GM10266 (cell line): Measurements from ENCODE around the gene RAB27B.
"Not testable (repeated sequence)": the region's sequence is repeated elsewhere in the genome, so short reads cannot be mapped to it uniquely, and the experiment has no call there.

Experiments used
- DNase-seq: peaks from one replicate; pipeline ENCODE4 v3.0.0; 2012; ENCODE audit errors: extremely low spot score
- CTCF ChIP-seq: IDR thresholded peaks from 2 replicates; pipeline ENCODE4 v1.5.1; 2012; ENCODE audit warnings: mild to moderate bottlenecking, low read depth; ENCODE audit not compliant: control insufficient read depth, insufficient read depth; ENCODE audit errors: missing control alignments

RAB27B gene

DNA sequence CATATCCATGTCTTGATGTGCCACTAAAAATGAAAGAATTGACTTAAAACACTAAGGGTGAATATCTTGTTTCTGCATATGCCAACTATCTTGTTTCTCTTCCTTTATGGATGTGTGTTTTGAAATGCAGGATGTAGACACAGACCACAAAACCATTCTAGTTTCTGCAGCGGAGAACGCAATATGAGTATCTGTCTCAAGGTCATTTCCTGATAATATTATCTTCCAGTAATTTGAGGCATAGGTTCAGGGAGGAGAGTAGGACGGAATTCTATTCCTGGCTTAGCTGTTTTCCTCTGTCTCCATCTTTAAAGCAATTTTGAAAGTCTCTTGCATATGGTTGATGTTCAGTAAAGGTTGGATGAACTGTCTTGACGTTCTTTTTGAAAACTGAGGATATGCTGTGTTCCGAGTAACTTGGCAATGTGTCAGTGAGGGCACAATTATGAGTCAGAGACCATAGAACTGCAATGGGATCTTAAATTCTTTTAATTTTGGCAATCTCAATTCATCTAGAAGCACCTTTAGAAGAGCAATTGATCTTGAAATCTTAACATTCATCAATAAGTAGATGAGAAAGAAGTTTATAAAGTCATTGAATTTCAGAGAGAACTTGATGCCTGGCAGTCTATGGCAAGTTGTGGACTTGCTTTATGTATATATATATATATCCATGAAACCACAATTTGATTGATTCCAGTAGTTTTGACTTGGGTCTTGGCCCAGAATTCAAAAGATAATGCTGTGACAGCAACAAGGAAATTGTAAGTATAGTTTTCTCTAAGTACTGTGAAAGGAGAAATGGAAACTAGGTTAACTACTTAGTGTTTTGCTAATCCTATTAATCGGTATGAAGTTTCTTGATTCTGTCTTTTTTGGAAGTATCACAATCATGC, 24.8 kb downstream of the RAB27B start:
- DNase-seq: no peak
- no peak for TF ChIP-seq CTCF

- DNase-seq: not testable (repeated sequence)
Measured at GRCh38 chr18:54855050-54855449, 26.8 kb downstream of the RAB27B start.

DNA sequence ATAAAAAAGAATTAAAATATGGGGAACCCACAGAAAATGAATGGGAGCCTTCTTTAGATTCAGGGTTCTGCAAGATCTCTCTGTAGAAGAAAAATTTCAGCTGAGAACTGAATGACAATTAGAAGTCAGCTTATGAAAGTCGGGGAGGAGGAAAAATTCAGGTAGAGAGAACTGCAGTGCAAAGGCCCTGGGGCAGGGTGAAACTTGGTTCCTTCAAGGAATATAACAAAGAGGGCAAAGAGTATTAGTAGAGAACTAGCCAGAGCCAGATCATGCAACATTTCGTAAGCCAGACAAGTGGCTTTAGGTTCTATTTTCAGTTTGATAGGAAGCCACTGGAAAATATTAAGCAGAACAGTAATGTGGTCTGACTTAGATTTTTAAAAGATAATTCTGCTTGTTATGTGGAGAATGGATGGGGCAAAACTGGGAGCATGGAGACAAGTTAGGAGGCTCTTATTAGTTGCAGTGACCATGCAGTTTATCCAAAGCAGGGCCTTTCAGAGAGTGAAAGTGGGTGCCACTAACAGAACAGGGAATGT, 27.9 kb downstream of the RAB27B start:
- no peak for DNase-seq
- no peak for TF ChIP-seq CTCF

DNA sequence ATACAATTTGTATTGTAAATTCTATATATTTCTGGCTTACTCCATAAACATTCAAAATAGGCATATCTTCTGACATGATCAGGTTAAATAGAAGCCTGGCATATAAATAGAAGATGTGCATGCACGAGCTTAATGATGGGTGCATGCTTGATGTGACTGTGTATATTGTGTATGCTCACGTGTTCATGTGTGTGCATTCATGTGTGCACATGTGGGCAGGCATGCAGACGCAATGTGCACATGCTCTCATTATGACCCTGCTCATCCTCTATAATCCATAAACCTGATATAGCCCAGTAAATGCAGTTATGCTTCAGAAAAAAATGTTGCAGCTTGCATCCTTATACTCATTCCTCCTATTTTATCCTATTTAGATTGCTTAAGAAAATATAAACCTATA, 29.2 kb downstream of the RAB27B start:
- no peak for DNase-seq
- no peak for TF ChIP-seq CTCF

DNA sequence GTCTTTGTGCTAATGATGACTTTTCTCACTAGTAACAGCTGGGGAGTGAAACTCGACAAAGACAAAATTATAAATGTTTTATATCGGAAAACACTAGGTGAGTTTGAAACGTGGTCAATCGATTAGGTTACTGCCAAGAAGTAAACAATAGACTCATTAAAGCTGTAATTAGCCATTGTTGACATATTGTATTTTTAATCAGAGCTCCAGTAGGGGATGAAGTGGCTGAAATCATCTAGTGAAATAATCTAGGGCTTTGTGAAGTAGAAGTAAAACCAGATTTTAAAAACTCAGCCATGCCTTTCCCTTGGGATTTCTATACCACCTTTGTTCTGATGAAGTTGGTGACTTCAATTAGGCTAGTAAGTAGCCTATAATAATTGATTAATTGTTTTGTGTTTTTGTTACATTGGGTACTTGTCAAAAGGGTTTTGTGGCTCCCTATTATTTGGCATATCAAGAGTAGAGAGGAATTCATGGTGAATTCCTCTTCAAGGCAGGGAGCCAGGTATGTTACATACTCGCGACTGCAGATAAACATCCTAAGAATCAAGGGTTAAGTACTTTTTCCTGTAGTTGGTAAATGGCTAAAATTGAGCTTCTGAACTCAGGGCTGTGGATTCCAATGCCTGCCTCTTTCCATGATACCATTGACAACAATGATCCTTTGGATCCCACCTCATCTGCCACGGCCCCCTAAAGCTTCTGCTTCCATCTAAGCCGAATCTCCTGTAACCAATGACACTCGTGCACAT, 31.6 kb downstream of the RAB27B start:
- no peak for DNase-seq
- no peak for TF ChIP-seq CTCF

DNA sequence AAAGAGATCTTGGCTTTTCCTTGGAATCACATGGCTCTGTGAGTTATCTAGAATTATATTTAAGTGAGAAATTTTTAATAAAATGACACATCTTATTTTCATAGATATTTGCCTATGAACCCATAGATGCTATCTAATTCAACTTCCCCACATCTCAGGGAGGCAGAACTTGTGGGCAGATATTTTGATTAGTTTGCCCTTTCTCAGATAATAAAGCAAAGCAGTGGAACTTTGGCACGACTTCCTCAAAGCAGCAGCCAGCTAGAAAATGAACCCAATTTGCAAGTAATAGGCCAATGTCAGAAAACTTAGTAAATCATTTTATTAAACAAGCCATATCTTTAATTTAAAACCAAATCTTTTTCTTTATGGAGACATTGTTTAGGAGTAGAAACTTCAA, 32.7 kb downstream of the RAB27B start:
- no peak for TF ChIP-seq CTCF

DNA sequence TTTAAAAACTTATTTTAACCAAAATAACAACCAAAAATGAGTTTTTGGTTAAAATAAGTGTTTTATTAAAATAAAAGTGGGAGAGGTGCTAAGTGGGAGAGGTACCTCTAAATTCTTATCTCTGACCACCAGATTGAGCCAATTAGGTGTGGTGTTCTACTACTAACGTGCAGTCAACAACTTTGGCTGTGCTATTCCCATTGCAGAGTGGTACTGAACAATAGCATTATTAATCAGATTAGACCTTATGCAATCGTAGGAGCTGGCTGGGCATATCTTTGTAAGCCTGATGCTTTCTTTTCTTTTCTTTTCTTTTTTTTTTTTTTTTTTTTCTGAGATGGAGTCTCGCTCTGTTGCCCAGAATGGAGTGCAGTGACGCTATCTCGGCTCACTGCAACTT, 38.9 kb downstream of the RAB27B start:
- no peak for DNase-seq
- no peak for TF ChIP-seq CTCF

More for the DNA sequence above, 32.7 kb downstream of the RAB27B start:
- DNase-seq: no peak
